HEK293T (cell line): ENCODE data around the gene USP46.

Experiments used
- ARNT ChIP-seq: fragments of 450-650 bp; IDR thresholded peaks from 2 replicates; pipeline ENCODE4 v1.6.1; 2017; ENCODE audit warnings: mild to moderate bottlenecking
- BHLHE40 ChIP-seq: fragments of 450-650 bp; IDR thresholded peaks from 2 replicates; pipeline ENCODE4 v1.6.1; 2016; ENCODE audit warnings: mild to moderate bottlenecking, moderate library complexity, borderline replicate concordance
- ELF4 ChIP-seq: fragments of 450-650 bp; IDR thresholded peaks from 2 replicates; pipeline ENCODE4 v1.6.1; 2017; ENCODE audit warnings: antibody characterized with exemption
- FOXA1 ChIP-seq: fragments of 450-650 bp; IDR thresholded peaks from 2 replicates; pipeline ENCODE4 v1.6.1; 2016; ENCODE audit warnings: mild to moderate bottlenecking
- FOXK2 ChIP-seq: fragments of 450-650 bp; IDR thresholded peaks from 2 replicates; pipeline ENCODE4 v1.6.1; 2016; ENCODE audit warnings: mild to moderate bottlenecking
- FOXM1 ChIP-seq: fragments of 450-650 bp; IDR thresholded peaks from 2 replicates; pipeline ENCODE4 v1.6.1; 2017; ENCODE audit warnings: mild to moderate bottlenecking, borderline replicate concordance
- HDGF ChIP-seq: fragments of 450-650 bp; IDR thresholded peaks from 2 replicates; pipeline ENCODE4 v1.6.1; 2017; ENCODE audit warnings: antibody characterized with exemption, borderline replicate concordance
- L3MBTL2 ChIP-seq: fragments of 450-650 bp; conservative IDR thresholded peaks from 2 replicates; pipeline ENCODE4 v1.6.1; 2016; ENCODE audit warnings: mild to moderate bottlenecking
- NFRKB ChIP-seq: fragments of 450-650 bp; IDR thresholded peaks from 2 replicates; pipeline ENCODE4 v1.6.1; 2016; ENCODE audit warnings: mild to moderate bottlenecking, moderate library complexity
- PKNOX1 ChIP-seq: fragments of 450-650 bp; IDR thresholded peaks from 2 replicates; pipeline ENCODE4 v1.6.1; 2016
- SP1 ChIP-seq: fragments of 450-650 bp; IDR thresholded peaks from 2 replicates; pipeline ENCODE4 v1.6.1; 2017
- SUZ12 ChIP-seq: fragments of 450-650 bp; IDR thresholded peaks from 2 replicates; pipeline ENCODE4 v1.6.1; 2016; ENCODE audit warnings: mild to moderate bottlenecking
- TARDBP ChIP-seq: fragments of 450-650 bp; IDR thresholded peaks from 2 replicates; pipeline ENCODE4 v1.6.1; 2016
- ZNF384 ChIP-seq: fragments of 450-650 bp; IDR thresholded peaks from 2 replicates; pipeline ENCODE4 v1.6.1; 2016

DNA sequence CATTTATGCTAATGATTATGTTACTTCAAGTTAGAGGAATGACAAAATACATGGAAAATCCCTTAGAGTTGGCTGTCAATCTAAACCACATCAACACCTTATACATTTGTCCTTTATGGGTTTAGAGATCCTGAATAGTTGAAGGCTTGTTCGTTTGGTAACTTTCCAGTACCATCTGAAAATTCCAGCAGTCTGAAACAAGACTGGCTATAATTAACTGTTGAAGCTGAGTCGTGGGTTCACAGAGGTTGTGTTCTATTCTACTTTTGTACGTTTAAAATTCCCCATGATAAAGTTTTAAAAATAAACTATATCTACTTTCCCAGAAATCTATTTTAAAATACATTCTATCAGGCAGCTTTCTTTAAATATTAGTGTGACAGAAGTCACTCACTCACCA, 73.0 kb downstream of the USP46 start:
- TF ChIP-seq SP1, result no peak
- no peak for TF ChIP-seq FOXK2
- no peak for TF ChIP-seq FOXM1
- TF ChIP-seq SUZ12, result no peak
- TF ChIP-seq BHLHE40, result no peak
- no peak for TF ChIP-seq ELF4
- no peak for TF ChIP-seq ARNT
- TF ChIP-seq HDGF, result no peak
- no peak for TF ChIP-seq ZNF384
- no peak for TF ChIP-seq FOXA1
- no peak for TF ChIP-seq NFRKB
- no peak for TF ChIP-seq PKNOX1
- no peak for TF ChIP-seq TARDBP
- TF ChIP-seq L3MBTL2, result no peak
